COR-L47 (cell line): ENCODE measurements around the gene CDC7.

Source experiments
- DNase-seq: peaks from one replicate; lab custom pipeline; 2025; lab: John Stamatoyannopoulos, UW

The CDC7 gene

GRCh38 chr1:91548376-91549040 lies 47.9 kb downstream of the CDC7 start:
- DNase-seq: no peak

GRCh38 chr1:91549041-91549735 lies 48.5 kb downstream of the CDC7 start:
- DNase-seq: no peak

GRCh38 chr1:91550961-91551360 lies 50.3 kb downstream of the CDC7 start:
- no peak for DNase-seq

- DNase-seq: no peak
These were observed 51.4 kb downstream of the CDC7 start for GRCh38 chr1:91552091-91552490.

- DNase-seq: no peak
These were observed 51.9 kb downstream of the CDC7 start for GRCh38 chr1:91552596-91552995.

GRCh38 chr1:91553177-91553591 lies 52.5 kb downstream of the CDC7 start:
- no peak for DNase-seq

- no peak for DNase-seq
These were observed 54.6 kb downstream of the CDC7 start for GRCh38 chr1:91555074-91555730.

- DNase-seq: no peak
These were observed 55.3 kb downstream of the CDC7 start for GRCh38 chr1:91555821-91556531.

GRCh38 chr1:91556556-91556955 lies 55.9 kb downstream of the CDC7 start:
- no peak for DNase-seq

GRCh38 chr1:91557039-91557690 lies 56.5 kb downstream of the CDC7 start:
- DNase-seq: no peak

- no peak for DNase-seq
These were observed 57.2 kb downstream of the CDC7 start for GRCh38 chr1:91557826-91558225.

- no peak for DNase-seq
These were observed 58.5 kb downstream of the CDC7 start for GRCh38 chr1:91559046-91559750.

GRCh38 chr1:91559838-91560565 lies 59.4 kb downstream of the CDC7 start:
- no peak for DNase-seq

GRCh38 chr1:91564888-91565701 lies 64.4 kb downstream of the CDC7 start:
- no peak for DNase-seq

GRCh38 chr1:91567583-91567982 lies 66.9 kb downstream of the CDC7 start:
- DNase-seq: no peak

- DNase-seq: no peak
These were observed 67.6 kb downstream of the CDC7 start for GRCh38 chr1:91568261-91568660.

GRCh38 chr1:91569411-91570119 lies 68.9 kb downstream of the CDC7 start:
- no peak for DNase-seq

GRCh38 chr1:91570120-91570448 lies 69.4 kb downstream of the CDC7 start:
- no peak for DNase-seq

- DNase-seq: no peak
These were observed 71.4 kb downstream of the CDC7 start for GRCh38 chr1:91572044-91572443.
